MCF 10A (cell line): ENCODE data around the gene ARHGAP28. TPM values are rescaled to one million over a fixed set of nuclear protein-coding genes. Genes with fewer than 3 reads are reported as not detected.

Experiments
- BruUV-seq: library from RNA; stranded (reverse); fragments of 400-500 nt; replicated peaks from 2 replicates; lab custom pipeline; 2021; lab: Mats Ljungman, UMichigan
- CTCF ChIA-PET: fragments of 300-600 bp; sonication (Branson Sonifier 250); formaldehyde crosslinking; extraction: SDS; loops from one replicate; lab custom pipeline; 2021; ENCODE audit warnings: antibody characterized with exemption, inconsistent platforms; lab: Yijun Ruan, JAX
- POLR2A ChIA-PET: fragments of 300-600, 350-650 bp; sonication (Branson Sonifier 250); formaldehyde crosslinking; extraction: SDS; loops from one replicate; lab custom pipeline; 2020; ENCODE audit warnings: antibody characterized with exemption, inconsistent platforms; lab: Yijun Ruan, JAX
- DNase-seq: peaks from one replicate; pipeline ENCODE4 v3.0.0-alpha.2; 2018; ENCODE audit not compliant: unreplicated experiment
- H3K27ac Mint-ChIP-seq: one replicate; pipeline ENCODE4 v1.8.0; 2022; ENCODE audit warnings: mild to moderate bottlenecking, low read depth, mixed read lengths; ENCODE audit not compliant: unreplicated experiment
- H3K27me3 Mint-ChIP-seq: one replicate; pipeline ENCODE4 v1.8.0; 2022; ENCODE audit warnings: mixed read lengths; ENCODE audit not compliant: insufficient read depth, unreplicated experiment
- H3K36me3 Mint-ChIP-seq: one replicate; pipeline ENCODE4 v1.8.0; 2022; ENCODE audit warnings: mild to moderate bottlenecking, moderate library complexity, mixed read lengths; ENCODE audit not compliant: insufficient read depth, unreplicated experiment
- H3K4me1 Mint-ChIP-seq: one replicate; pipeline ENCODE4 v1.8.0; 2022; ENCODE audit warnings: mixed read lengths; ENCODE audit not compliant: insufficient read depth, unreplicated experiment
- H3K4me3 Mint-ChIP-seq: one replicate; pipeline ENCODE4 v1.8.0; 2022; ENCODE audit warnings: mild to moderate bottlenecking, moderate library complexity, mixed read lengths; ENCODE audit not compliant: unreplicated experiment
- H3K9me3 Mint-ChIP-seq: one replicate; pipeline ENCODE4 v1.8.0; 2022; ENCODE audit warnings: mixed read lengths; ENCODE audit not compliant: unreplicated experiment
- intact Hi-C: fragments of 100-400 bp; cut with micrococcal nuclease; formaldehyde crosslinking; loops from 2 replicates; pipeline ENCODE4 v1.14.1; 2022
- total RNA-seq: library from RNA; stranded (reverse); gene quantifications from 2 replicates; pipeline ENCODE4 v1.2.3, GENCODE V29; 2022
- TF ChIP-seq, protein P1 (sequence below): fragments of 200-600 bp; IDR thresholded peaks from one replicate; pipeline ENCODE4 v1.8.0; 2022; ENCODE audit warnings: antibody characterized with exemption, mild to moderate bottlenecking; ENCODE audit not compliant: unreplicated experiment

Gene ARHGAP28
- total RNA-seq, 1 experiment from 2014 or later, result 3.0 TPM

DNA sequence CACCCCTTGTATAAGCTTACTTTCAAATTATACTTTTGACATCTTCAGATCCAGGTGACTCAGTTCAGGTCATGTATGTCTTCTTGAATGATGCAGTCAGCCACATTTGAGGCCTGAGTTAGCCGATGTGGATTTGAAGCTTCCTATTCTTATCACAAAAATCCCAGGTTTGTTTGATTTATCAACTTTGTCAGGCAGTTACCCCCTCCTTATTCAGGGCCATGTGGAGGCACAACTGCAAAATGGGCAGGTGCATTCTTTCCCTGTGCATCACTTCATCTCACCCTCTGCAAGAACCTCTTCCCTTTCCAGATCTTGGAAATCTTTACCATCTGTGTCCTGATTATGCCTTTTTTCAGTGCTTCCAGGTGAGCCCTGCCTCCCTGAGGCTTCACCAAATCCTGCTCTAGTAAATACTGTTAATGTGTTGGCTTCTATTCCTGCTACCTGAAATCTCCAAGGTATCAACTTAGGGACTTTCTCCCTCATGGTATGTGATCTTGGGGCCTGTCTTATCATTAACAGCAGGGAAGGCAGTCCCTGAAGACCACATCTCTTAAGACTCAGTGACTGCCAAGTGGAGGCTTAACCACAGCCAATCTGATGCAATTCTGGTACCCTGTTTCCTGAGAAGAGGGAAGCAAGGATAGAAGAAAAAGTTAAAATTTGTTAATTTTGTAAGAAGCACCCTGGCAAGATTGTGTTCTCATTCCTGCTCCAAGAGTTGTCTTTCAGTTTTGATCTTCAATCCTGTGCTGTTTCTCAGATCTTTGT lies 9.4 kb upstream of the ARHGAP28 start:
- Mint-ChIP-seq H3K27ac (no peak overlapping the region), H3K27me3 (no peaks in the 10 kb centered on the region), H3K9me3 (no peaks in the 10 kb centered on the region), H3K4me3 (no peak overlapping the region), H3K36me3 (no peaks in the 10 kb centered on the region), H3K4me1 (peaks cover 19% of the 10 kb centered on the region)
- ChIA-PET POLR2A (no interaction called here), CTCF (no interaction called here)
- TF ChIP-seq, protein P1, sequence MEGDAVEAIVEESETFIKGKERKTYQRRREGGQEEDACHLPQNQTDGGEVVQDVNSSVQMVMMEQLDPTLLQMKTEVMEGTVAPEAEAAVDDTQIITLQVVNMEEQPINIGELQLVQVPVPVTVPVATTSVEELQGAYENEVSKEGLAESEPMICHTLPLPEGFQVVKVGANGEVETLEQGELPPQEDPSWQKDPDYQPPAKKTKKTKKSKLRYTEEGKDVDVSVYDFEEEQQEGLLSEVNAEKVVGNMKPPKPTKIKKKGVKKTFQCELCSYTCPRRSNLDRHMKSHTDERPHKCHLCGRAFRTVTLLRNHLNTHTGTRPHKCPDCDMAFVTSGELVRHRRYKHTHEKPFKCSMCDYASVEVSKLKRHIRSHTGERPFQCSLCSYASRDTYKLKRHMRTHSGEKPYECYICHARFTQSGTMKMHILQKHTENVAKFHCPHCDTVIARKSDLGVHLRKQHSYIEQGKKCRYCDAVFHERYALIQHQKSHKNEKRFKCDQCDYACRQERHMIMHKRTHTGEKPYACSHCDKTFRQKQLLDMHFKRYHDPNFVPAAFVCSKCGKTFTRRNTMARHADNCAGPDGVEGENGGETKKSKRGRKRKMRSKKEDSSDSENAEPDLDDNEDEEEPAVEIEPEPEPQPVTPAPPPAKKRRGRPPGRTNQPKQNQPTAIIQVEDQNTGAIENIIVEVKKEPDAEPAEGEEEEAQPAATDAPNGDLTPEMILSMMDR, result no peak
- no TSS peak for BruUV-seq
- intact Hi-C loops, result no loop called here
- no peak for DNase-seq

DNA sequence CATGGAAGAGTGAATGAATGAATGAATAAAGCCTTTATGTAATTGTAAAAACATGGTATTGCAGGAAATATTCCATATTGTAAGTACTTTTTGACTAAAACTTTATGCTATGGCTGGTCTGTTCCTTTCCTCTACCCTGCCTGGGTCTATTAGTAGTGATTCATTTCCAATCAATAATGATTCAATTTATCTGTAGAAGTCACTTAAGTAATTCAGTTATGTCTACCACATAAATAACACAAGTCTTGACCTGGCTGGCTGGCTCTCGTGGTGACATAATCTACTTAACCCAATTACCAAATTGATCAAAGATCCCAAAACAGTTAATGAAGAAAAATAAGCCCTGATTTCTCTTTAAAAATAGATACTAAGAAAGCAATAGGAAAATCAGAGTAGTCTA lies 7.8 kb upstream of the ARHGAP28 start:
- no peak for DNase-seq
- no TSS peak for BruUV-seq
- ChIA-PET CTCF (no interaction called here), POLR2A (no interaction called here)
- peaks cover 19% of the 10 kb centered on the region for H3K4me1 Mint-ChIP-seq
- H3K4me3 Mint-ChIP-seq, result no peak overlapping the region
- H3K27ac Mint-ChIP-seq, result no peak overlapping the region
- intact Hi-C loops, result no loop called here
- no peaks in the 10 kb centered on the region for H3K27me3 Mint-ChIP-seq
- no peaks in the 10 kb centered on the region for H3K36me3 Mint-ChIP-seq
- TF ChIP-seq, protein P1, result no peak
- no peaks in the 10 kb centered on the region for H3K9me3 Mint-ChIP-seq

DNA sequence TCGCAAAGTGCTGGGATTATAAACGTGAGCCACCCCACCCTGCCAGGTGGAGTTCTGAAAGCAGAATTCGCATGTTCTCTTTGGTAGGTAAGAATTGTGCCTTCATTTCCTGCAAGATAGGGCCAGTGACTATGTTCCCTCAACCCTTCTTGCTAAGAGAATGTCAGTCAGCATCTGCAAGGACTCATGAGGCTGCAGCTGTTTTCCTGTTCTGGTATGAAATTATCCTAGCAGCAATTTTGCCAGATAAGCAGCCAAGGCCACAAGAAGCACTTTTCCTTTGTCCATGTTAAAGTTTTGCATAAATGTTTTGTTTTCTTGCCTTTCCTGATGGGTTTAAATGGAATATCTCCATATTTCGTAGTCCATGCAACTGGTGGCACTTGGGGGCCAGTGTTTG lies 6.8 kb upstream of the ARHGAP28 start:
- ChIA-PET POLR2A (no interaction called here), CTCF (interaction anchor here (0.6 kb wide), 1 partner anchor 118 kb away, joined by 3 read pairs; no protein-coding TSS in a partner anchor)
- Mint-ChIP-seq H3K4me1 (peaks cover 19% of the 10 kb centered on the region), H3K27ac (no peak overlapping the region), H3K9me3 (no peaks in the 10 kb centered on the region), H3K4me3 (no peak overlapping the region), H3K36me3 (no peaks in the 10 kb centered on the region), H3K27me3 (no peaks in the 10 kb centered on the region)
- BruUV-seq, result no TSS peak
- TF ChIP-seq, protein P1, result no peak
- intact Hi-C loops, result no loop called here
- DNase-seq, result no peak

DNA sequence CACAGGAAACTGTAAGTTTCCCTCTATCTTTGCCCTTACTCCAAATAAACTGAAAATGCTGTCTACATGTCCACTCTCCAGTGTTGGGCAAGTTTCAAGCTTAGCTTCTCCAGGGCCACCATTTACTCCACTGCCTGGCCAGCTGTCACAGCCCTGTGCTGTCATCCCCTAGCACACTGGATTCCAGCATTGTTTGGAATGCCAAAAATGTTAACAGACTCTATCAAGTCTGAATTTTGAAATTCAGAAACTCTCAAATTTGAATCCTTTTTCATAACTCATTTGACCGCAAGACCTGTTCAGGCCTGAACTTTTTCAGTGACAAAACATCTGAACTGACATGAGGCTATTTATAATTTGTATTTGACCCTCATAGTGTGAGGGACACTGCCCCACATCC lies 5.2 kb upstream of the ARHGAP28 start:
- Mint-ChIP-seq H3K27me3 (no peaks in the 10 kb centered on the region), H3K4me3 (no peak overlapping the region), H3K4me1 (peaks cover 10% of the 10 kb centered on the region), H3K9me3 (no peaks in the 10 kb centered on the region), H3K36me3 (peaks cover 4% of the 10 kb centered on the region), H3K27ac (no peak overlapping the region)
- CTCF ChIA-PET, result no interaction called here
- TF ChIP-seq, protein P1, result no peak
- intact Hi-C loops, result no loop called here
- DNase-seq, result no peak
- BruUV-seq, result no TSS peak
- POLR2A ChIA-PET, result no interaction called here
